ENCODE results near the gene TMEM178B. TPM values are rescaled to one million over a fixed set of nuclear protein-coding genes. Genes with fewer than 3 reads are reported as not detected.

Gene TMEM178B
- total RNA-seq, 1 donor: 0.43 TPM

DNA sequence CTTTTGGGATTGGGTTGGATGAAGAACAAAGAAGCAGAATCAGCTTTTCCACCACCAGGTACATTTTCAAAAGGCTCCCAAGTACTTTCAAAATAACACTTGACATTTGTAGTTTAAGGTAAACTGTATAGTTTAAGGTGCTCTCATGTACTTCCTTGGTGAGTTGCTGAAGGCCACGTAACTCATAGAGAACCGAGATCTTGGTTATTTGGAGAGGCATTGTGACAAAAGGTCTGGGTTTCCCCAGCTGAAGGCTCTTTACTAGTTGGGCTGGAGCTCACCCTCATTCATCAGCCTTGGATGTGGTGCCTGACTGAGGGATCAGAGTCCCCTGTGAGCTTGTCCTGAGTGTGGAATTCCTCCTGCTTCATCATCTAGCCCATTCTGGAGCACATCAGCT lies 191.8 kb downstream of the TMEM178B start:
- TF ChIP-seq, protein P1, sequence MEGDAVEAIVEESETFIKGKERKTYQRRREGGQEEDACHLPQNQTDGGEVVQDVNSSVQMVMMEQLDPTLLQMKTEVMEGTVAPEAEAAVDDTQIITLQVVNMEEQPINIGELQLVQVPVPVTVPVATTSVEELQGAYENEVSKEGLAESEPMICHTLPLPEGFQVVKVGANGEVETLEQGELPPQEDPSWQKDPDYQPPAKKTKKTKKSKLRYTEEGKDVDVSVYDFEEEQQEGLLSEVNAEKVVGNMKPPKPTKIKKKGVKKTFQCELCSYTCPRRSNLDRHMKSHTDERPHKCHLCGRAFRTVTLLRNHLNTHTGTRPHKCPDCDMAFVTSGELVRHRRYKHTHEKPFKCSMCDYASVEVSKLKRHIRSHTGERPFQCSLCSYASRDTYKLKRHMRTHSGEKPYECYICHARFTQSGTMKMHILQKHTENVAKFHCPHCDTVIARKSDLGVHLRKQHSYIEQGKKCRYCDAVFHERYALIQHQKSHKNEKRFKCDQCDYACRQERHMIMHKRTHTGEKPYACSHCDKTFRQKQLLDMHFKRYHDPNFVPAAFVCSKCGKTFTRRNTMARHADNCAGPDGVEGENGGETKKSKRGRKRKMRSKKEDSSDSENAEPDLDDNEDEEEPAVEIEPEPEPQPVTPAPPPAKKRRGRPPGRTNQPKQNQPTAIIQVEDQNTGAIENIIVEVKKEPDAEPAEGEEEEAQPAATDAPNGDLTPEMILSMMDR (IDR thresholded peaks at IDR 0.05; ENCODE audit: insufficient read depth, low read depth, low read length): no peak
- no peak overlapping the region for H3K4me3 ChIP-seq (ENCODE audit: low read depth, low read length)
- DNase-seq (ENCODE audit: low read depth): no peak

DNA sequence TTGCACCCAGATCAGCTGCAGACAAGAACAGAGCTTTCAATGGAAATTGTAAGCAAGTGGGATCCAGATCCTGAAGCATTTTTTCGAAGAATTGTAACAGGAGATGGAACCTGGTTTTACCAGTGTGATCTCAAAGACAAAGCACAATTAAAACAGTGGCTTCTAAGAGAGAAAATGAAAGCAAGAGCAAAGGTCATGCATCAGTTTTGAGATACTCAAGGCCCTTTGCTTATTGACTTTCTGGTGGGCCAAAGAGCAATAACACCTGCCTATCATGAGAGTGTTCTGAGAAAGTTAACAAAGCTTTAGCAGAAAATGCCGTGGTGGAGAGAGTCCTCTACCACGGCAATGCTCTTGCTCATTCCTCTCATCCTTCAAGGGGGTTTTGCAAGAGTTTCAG lies 194.8 kb downstream of the TMEM178B start:
- no peak overlapping the region for H3K4me3 ChIP-seq (ENCODE audit: low read depth, low read length)
- TF ChIP-seq, protein P1 (IDR thresholded peaks at IDR 0.05; ENCODE audit: insufficient read depth, low read depth, low read length): no peak
- no peak for DNase-seq (ENCODE audit: low read depth)

DNA sequence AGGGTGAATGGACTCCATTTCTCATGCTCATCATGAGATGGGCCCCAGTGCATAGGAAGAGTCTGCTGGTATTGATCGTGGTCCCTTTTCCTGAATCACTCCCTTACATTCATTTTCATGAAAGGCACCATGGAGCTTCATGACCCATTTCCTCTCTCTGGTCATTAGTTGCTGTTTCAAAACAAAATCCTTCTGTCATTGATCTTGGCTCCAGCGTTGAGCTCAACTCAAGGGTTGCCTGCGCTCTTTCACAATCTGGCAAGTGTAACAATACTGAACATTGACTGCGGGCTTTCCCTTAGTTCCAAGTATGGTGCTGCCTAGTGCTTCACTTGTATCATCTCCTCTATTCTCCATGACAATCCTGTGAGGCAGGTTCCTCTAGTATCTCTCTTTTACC lies 197.6 kb downstream of the TMEM178B start:
- no peak for DNase-seq (ENCODE audit: low read depth)
- H3K4me3 ChIP-seq (ENCODE audit: low read depth, low read length): no peak overlapping the region
- TF ChIP-seq, protein P1 (IDR thresholded peaks at IDR 0.05; ENCODE audit: insufficient read depth, low read depth, low read length): no peak

DNA sequence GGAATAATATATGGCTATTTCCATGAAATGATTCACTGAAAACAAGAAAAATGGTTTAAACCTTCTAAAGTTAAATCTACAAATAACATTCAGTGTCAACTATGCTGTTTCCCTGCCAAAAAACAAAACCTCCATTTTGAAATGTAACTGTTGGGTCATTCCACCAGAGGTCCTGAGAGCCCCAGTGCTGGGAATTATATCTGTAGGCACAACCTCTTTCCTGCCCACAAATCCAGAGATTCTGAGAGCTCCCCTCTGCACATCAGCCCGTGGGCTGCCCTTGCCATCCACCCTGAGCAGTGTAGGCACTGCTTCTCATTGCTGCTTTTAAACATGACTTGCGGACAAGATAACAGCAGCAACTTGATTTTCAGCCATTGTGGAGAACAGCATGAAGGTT lies 198.6 kb downstream of the TMEM178B start:
- TF ChIP-seq, protein P1 (IDR thresholded peaks at IDR 0.05; ENCODE audit: insufficient read depth, low read depth, low read length): no peak

DNA sequence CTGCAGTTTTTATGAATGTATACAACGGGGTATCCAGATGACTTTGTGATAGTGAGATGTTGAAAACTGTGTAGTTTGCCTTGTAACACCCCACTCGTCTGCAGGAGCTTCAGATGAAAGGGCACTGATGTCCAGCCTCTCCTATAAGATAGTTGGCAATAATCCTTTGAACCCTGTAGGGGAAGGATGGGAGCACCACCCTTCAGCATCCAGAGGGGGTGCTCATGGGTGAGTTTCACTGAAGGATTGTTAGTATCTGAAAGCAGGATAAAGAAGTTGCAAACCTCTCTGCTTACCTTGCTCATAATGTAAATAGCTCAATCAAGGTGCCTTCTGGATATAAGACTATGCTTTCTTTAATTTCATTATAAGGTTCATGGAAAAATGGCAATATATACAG lies 201.5 kb downstream of the TMEM178B start:
- TF ChIP-seq, protein P1 (IDR thresholded peaks at IDR 0.05; ENCODE audit: insufficient read depth, low read depth, low read length): no peak
- no peak for DNase-seq (ENCODE audit: low read depth)
- no peak overlapping the region for H3K4me3 ChIP-seq (ENCODE audit: low read depth, low read length)

More for the DNA sequence above, 198.6 kb downstream of the TMEM178B start:
- DNase-seq (ENCODE audit: low read depth): no peak
- no peak overlapping the region for H3K4me3 ChIP-seq (ENCODE audit: low read depth, low read length)

DNA sequence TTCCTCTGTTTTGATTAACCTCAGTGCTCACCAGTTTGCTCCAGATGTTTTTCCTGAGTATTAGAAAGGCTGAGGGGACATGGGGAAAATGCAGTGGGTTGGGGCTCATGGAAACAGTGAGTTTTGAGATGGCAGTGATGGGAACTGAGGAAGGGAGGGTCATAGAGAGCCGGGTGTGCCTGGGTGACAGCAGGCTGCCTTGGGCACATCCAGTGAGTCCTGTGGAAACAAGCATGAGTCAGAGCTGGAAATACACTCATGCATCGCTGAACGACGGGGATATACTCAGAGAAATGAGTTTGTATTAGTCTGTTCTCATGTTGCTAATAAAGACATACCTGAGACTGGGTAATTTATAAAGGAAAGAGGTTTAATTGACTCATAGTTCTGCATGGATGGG lies 202.2 kb downstream of the TMEM178B start:
- TF ChIP-seq, protein P1 (IDR thresholded peaks at IDR 0.05; ENCODE audit: insufficient read depth, low read depth, low read length): no peak
- H3K4me3 ChIP-seq (ENCODE audit: low read depth, low read length): no peak overlapping the region
- no peak for DNase-seq (ENCODE audit: low read depth)

DNA sequence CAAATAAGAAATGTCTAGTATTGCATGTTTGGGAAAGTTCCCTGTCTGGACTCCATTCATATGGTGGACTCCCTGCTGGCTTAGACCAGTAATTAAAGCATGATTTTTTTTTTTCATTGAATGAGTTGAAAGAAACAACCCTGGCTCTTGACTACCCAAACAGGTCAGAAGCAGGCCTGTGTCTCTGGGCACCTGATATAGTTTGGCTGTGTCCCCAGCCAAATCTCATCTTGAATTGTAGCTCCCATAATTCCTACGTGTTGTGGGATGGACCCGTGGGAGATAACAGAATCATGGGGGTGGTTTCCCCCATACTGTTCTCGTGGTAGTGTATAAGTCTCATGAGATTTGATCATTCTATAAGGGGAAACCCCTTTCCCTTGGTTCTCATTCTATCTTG lies 206.2 kb downstream of the TMEM178B start:
- no peak for DNase-seq (ENCODE audit: low read depth)
- H3K4me3 ChIP-seq (ENCODE audit: low read depth, low read length): no peak overlapping the region
- TF ChIP-seq, protein P1 (IDR thresholded peaks at IDR 0.05; ENCODE audit: insufficient read depth, low read depth, low read length): no peak
